Trophoblast cell (in vitro differentiated cells and primary cell): ENCODE data around the gene TRPC4AP.

Experiments used
- DNase-seq, 2 donors: peaks; one replicate each; pipeline ENCODE4 v3.0.0-alpha.2; 2016
- H2AFZ ChIP-seq: 2 replicates; pipeline ENCODE4 v1.6.1; 2013; ENCODE audit warnings: low read length, moderate library complexity, mild to moderate bottlenecking; ENCODE audit not compliant: insufficient read depth, poor library complexity
- H2AK5ac ChIP-seq: 2 replicates; pipeline ENCODE4 v1.6.1; 2013; ENCODE audit warnings: mild to moderate bottlenecking, low read length
- H2BK120ac ChIP-seq: 2 replicates; pipeline ENCODE4 v1.6.1; 2013; ENCODE audit warnings: low read length, mild to moderate bottlenecking, moderate library complexity; ENCODE audit not compliant: insufficient read depth, poor library complexity
- H2BK12ac ChIP-seq: 2 replicates; pipeline ENCODE4 v1.6.1; 2013; ENCODE audit warnings: mild to moderate bottlenecking, low read length, moderate library complexity
- H2BK5ac ChIP-seq: 2 replicates; pipeline ENCODE4 v1.6.1; 2013; ENCODE audit warnings: low read length, low read depth, moderate library complexity, mild to moderate bottlenecking; ENCODE audit not compliant: poor library complexity
- H3K14ac ChIP-seq: 2 replicates; pipeline ENCODE4 v1.6.1; 2013; ENCODE audit warnings: mild to moderate bottlenecking, low read length
- H3K18ac ChIP-seq: 2 replicates; pipeline ENCODE4 v1.6.1; 2013; ENCODE audit warnings: mild to moderate bottlenecking, low read length
- H3K23ac ChIP-seq: 2 replicates; pipeline ENCODE4 v1.6.1; 2013; ENCODE audit warnings: low read length
- H3K27ac ChIP-seq: 2 replicates; pipeline ENCODE4 v1.5.1; 2013; ENCODE audit warnings: low read depth, mild to moderate bottlenecking, inconsistent platforms, low read length, moderate library complexity
- H3K27me3 ChIP-seq: 2 replicates; pipeline ENCODE4 v1.6.1; 2013; ENCODE audit warnings: inconsistent platforms, mild to moderate bottlenecking, low read length, moderate library complexity; ENCODE audit not compliant: insufficient read depth
- H3K36me3 ChIP-seq, 2 experiments: 1 replicate in 1 of 2; 2 replicates in 1 of 2; pipeline ENCODE4 v1.6.1; 2013; ENCODE audit warnings: low read length in 2 of 2, mild to moderate bottlenecking in 2 of 2, moderate library complexity in 1 of 2; ENCODE audit not compliant: insufficient read depth in 2 of 2, control insufficient read depth in 1 of 2
- H3K4ac ChIP-seq: 2 replicates; pipeline ENCODE4 v1.6.1; 2013; ENCODE audit warnings: low read depth, mild to moderate bottlenecking, low read length, moderate library complexity
- H3K4me1 ChIP-seq, 2 experiments: 1 replicate in 1 of 2; 2 replicates in 1 of 2; pipeline ENCODE4 v1.6.1; 2013; ENCODE audit warnings: low read length in 2 of 2, mild to moderate bottlenecking in 2 of 2, moderate library complexity in 1 of 2; ENCODE audit not compliant: insufficient read depth in 2 of 2, control insufficient read depth in 1 of 2
- H3K4me2 ChIP-seq: 2 replicates; pipeline ENCODE4 v1.6.1; 2013; ENCODE audit warnings: inconsistent platforms, mild to moderate bottlenecking, low read length, moderate library complexity
- H3K4me3 ChIP-seq: 2 replicates; pipeline ENCODE4 v1.5.1; 2013; ENCODE audit warnings: mild to moderate bottlenecking, low read depth, low read length, inconsistent platforms
- H3K79me1 ChIP-seq: one replicate; pipeline ENCODE4 v1.6.1; 2013; ENCODE audit warnings: low read length
- H3K79me2 ChIP-seq: 2 replicates; pipeline ENCODE4 v1.6.1; 2013; ENCODE audit warnings: low read length, mild to moderate bottlenecking; ENCODE audit not compliant: control insufficient read depth, insufficient read depth, poor library complexity
- H3K9ac ChIP-seq: 2 replicates; pipeline ENCODE4 v1.6.1; 2013; ENCODE audit warnings: mild to moderate bottlenecking, low read length
- H3K9me3 ChIP-seq: 2 replicates; pipeline ENCODE4 v1.6.1; 2013; ENCODE audit warnings: low read depth, mild to moderate bottlenecking, control low read depth, inconsistent platforms, low read length; ENCODE audit not compliant: insufficient read depth
- H4K12ac ChIP-seq: 2 replicates; pipeline ENCODE4 v1.6.1; 2013; ENCODE audit warnings: low read depth, mild to moderate bottlenecking, low read length, moderate library complexity
- H4K8ac ChIP-seq: 2 replicates; pipeline ENCODE4 v1.6.1; 2013; ENCODE audit warnings: low read depth, mild to moderate bottlenecking, low read length, moderate library complexity
- H4K91ac ChIP-seq: one replicate; pipeline ENCODE4 v1.6.1; 2013; ENCODE audit warnings: low read depth, mild to moderate bottlenecking, low read length, moderate library complexity
- WGBS: extraction: QIAGEN DNeasy Blood & Tissue Kit; methylation state at CpG from one replicate; pipeline ENCODE4 v1.1.7; 2013; ENCODE audit warnings: missing lambda C conversion rate; ENCODE audit not compliant: insufficient read length, insufficient coverage; ENCODE audit errors: extremely low coverage; 5-methylcytosine and 5-hydroxymethylcytosine counted together

TRPC4AP gene

GRCh38 chr20:35104685-35105295 is 12.2 kb upstream of the TRPC4AP start:
- Histone ChIP-seq H3K27me3 (no peaks in the 10 kb centered on the region), H3K4me1 (no peaks in the 10 kb centered on the region), H3K36me3 (peaks cover 0 to 2% of the 10 kb centered on the region in 2 experiments), H3K23ac (no peak overlapping the region), H2BK120ac (no peak overlapping the region), H3K9ac (no peak overlapping the region), H2BK12ac (no peak overlapping the region), H3K79me1 (no peaks in the 10 kb centered on the region), H2AFZ (no peak overlapping the region), H3K9me3 (no peaks in the 10 kb centered on the region), H3K4ac (no peak overlapping the region), H3K18ac (no peak overlapping the region), H3K4me3 (no peak overlapping the region), H3K4me2 (no peak overlapping the region), H4K12ac (no peak overlapping the region), H4K8ac (no peak overlapping the region), H3K27ac (no peak overlapping the region), H3K14ac (no peak overlapping the region), H2BK5ac (no peak overlapping the region), H4K91ac (no peak overlapping the region), H3K79me2 (no peaks in the 10 kb centered on the region), H2AK5ac (no peak overlapping the region)
- no CpG with 5 or more reads among the region's 3 CpGs for WGBS
- DNase-seq: no peak

GRCh38 chr20:35101620-35102019 is 9.0 kb upstream of the TRPC4AP start:
- H3K4me1 ChIP-seq: no peaks in the 10 kb centered on the region
- no peak overlapping the region for H2BK120ac ChIP-seq
- H4K8ac ChIP-seq: no peak overlapping the region
- H2AK5ac ChIP-seq: no peak overlapping the region
- no peak overlapping the region for H2BK5ac ChIP-seq
- H3K9me3 ChIP-seq: no peaks in the 10 kb centered on the region
- no peak overlapping the region for H4K91ac ChIP-seq
- no peaks in the 10 kb centered on the region for H3K36me3 ChIP-seq
- no peak overlapping the region for H3K14ac ChIP-seq
- WGBS: no CpG with 5 or more reads among the region's 8 CpGs
- no peak for DNase-seq
- H3K4me3 ChIP-seq: no peak overlapping the region
- H4K12ac ChIP-seq: no peak overlapping the region
- no peak overlapping the region for H3K4ac ChIP-seq
- no peak overlapping the region for H3K4me2 ChIP-seq
- H3K23ac ChIP-seq: no peak overlapping the region
- no peak overlapping the region for H2BK12ac ChIP-seq
- H3K27me3 ChIP-seq: no peaks in the 10 kb centered on the region
- no peaks in the 10 kb centered on the region for H3K79me1 ChIP-seq
- H3K18ac ChIP-seq: no peak overlapping the region
- no peak overlapping the region for H3K27ac ChIP-seq
- no peak overlapping the region for H3K9ac ChIP-seq
- no peaks in the 10 kb centered on the region for H3K79me2 ChIP-seq
- H2AFZ ChIP-seq: no peak overlapping the region

- Histone ChIP-seq H3K27me3 (no peaks in the 10 kb centered on the region), H3K4ac (peak overlapping the region; percentile 35), H3K18ac (peak overlapping the region; percentile 13), H3K4me2 (peak overlapping the region; percentile 37), H3K79me1 (peaks cover 11% of the 10 kb centered on the region), H3K4me1 (peaks cover 5 to 7% of the 10 kb centered on the region in 2 experiments), H3K4me3 (no peak overlapping the region), H3K23ac (no peak overlapping the region), H3K27ac (peak overlapping the region; percentile 67), H2AK5ac (no peak overlapping the region), H4K12ac (peak overlapping the region; percentile 89), H3K9me3 (no peaks in the 10 kb centered on the region), H4K8ac (peak overlapping the region; percentile 74), H2BK5ac (peak overlapping the region; percentile 66), H3K14ac (peak overlapping the region; percentile 38), H2AFZ (peak overlapping the region; percentile 34), H3K79me2 (peaks cover 17% of the 10 kb centered on the region), H3K36me3 (peaks cover 5% of the 10 kb centered on the region in 2 experiments), H2BK12ac (peak overlapping the region; percentile 70), H2BK120ac (peak overlapping the region; percentile 27), H4K91ac (peak overlapping the region; percentile 80), H3K9ac (no peak overlapping the region)
- no CpG with 5 or more reads among the region's 8 CpGs for WGBS
- peak in 1 of 2 donors; percentile 70 for DNase-seq
Measured at GRCh38 chr20:35093267-35093884, 769 bp upstream of the TRPC4AP start.

- Histone ChIP-seq H4K12ac (peak overlapping the region; percentile 95), H3K4me1 (peaks cover 5 to 7% of the 10 kb centered on the region in 2 experiments), H3K9ac (peak overlapping the region; percentile 81), H4K91ac (peak overlapping the region; percentile 98), H3K23ac (no peak overlapping the region), H3K79me2 (peaks cover 17% of the 10 kb centered on the region), H4K8ac (peak overlapping the region; percentile 99), H3K27me3 (no peaks in the 10 kb centered on the region), H3K18ac (peak overlapping the region; percentile 97), H2BK120ac (peak overlapping the region; percentile 95), H2AFZ (peak overlapping the region; percentile 80), H3K79me1 (peaks cover 11% of the 10 kb centered on the region), H3K14ac (peak overlapping the region; percentile 97), H3K27ac (peak overlapping the region; percentile 91), H3K4me3 (peak overlapping the region; percentile 93), H3K9me3 (no peaks in the 10 kb centered on the region), H3K4ac (peak overlapping the region; percentile 100), H2BK12ac (no peak overlapping the region), H3K36me3 (peaks cover 5% of the 10 kb centered on the region in 2 experiments), H2AK5ac (peak overlapping the region; percentile 76), H3K4me2 (peak overlapping the region; percentile 69), H2BK5ac (peak overlapping the region; percentile 98)
- no CpG with 5 or more reads among the region's 28 CpGs for WGBS
- no peak for DNase-seq
Measured at GRCh38 chr20:35091816-35092523, 637 bp downstream of the TRPC4AP start.
